SK-N-SH treated with all-trans-retinoic acid at 6 μM for 48 hours (cell line): Measurements from ENCODE around the gene PRMT5.

ENCODE experiments used
- ATAC-seq: fragments of 200-7000 bp; cut with Tn5 transposase; 3 replicates; pipeline ENCODE4 v1.9.1; 2020; ENCODE audit warnings: mild to moderate bottlenecking, moderate library complexity
- ARNTL ChIP-seq: fragments of 450-650 bp; formaldehyde crosslinking; IDR thresholded peaks from 2 replicates; pipeline ENCODE4 v1.5.0; 2020; ENCODE audit warnings: low read depth, mild to moderate bottlenecking, moderate library complexity, borderline replicate concordance
- BACH2 ChIP-seq: fragments of 250-450 bp; sonication (Bioruptor Pico); IDR thresholded peaks from 2 replicates; pipeline ENCODE4 v1.9.0; 2021; ENCODE audit warnings: mild to moderate bottlenecking, borderline replicate concordance
- CSDC2 ChIP-seq: fragments of 250-450 bp; sonication (Bioruptor Pico); IDR thresholded peaks from 2 replicates; pipeline ENCODE4 v1.5.0; 2020; ENCODE audit warnings: mild to moderate bottlenecking, moderate library complexity
- ESRRG ChIP-seq: fragments of 250-450 bp; sonication (Bioruptor Pico); IDR thresholded peaks from 2 replicates; pipeline ENCODE4 v1.6.1; 2021; ENCODE audit warnings: mild to moderate bottlenecking
- GLIS3 ChIP-seq: fragments of 250-450 bp; sonication (Bioruptor Pico); IDR thresholded peaks from 2 replicates; pipeline ENCODE4 v1.5.0; 2020; ENCODE audit warnings: mild to moderate bottlenecking, moderate library complexity
- ISL1 ChIP-seq: fragments of 250-450 bp; sonication (Bioruptor Pico); IDR thresholded peaks from 2 replicates; pipeline ENCODE4 v2.1.2; 2022; ENCODE audit warnings: mild to moderate bottlenecking, moderate library complexity
- OSR1 ChIP-seq: fragments of 250-450 bp; sonication (Bioruptor Pico); IDR thresholded peaks from 2 replicates; pipeline ENCODE4 v1.8.0; 2022; ENCODE audit warnings: moderate library complexity, mild to moderate bottlenecking, inconsistent platforms
- PPARA ChIP-seq: fragments of 250-450 bp; sonication (Bioruptor Pico); IDR thresholded peaks from 2 replicates; pipeline ENCODE4 v1.5.0; 2020; ENCODE audit warnings: mild to moderate bottlenecking, borderline replicate concordance
- RARB ChIP-seq: fragments of 250-450 bp; sonication (Bioruptor Pico); IDR thresholded peaks from 2 replicates; pipeline ENCODE4 v1.8.0; 2021; ENCODE audit warnings: mild to moderate bottlenecking, moderate library complexity
- TOX ChIP-seq: fragments of 250-450 bp; sonication (Bioruptor Pico); IDR thresholded peaks from 2 replicates; pipeline ENCODE4 v1.8.0; 2021; ENCODE audit warnings: mild to moderate bottlenecking, moderate library complexity, borderline replicate concordance
- ZC3H10 ChIP-seq: fragments of 250-450 bp; sonication (Bioruptor Pico); IDR thresholded peaks from 2 replicates; pipeline ENCODE4 v1.5.1; 2021; ENCODE audit warnings: mild to moderate bottlenecking, moderate library complexity
- ZFP3 ChIP-seq: fragments of 250-450 bp; sonication (Bioruptor Pico); IDR thresholded peaks from 2 replicates; pipeline ENCODE4 v1.5.0; 2020; ENCODE audit warnings: mild to moderate bottlenecking, moderate library complexity
- ZFP30 ChIP-seq: fragments of 450-650 bp; formaldehyde crosslinking; IDR thresholded peaks from 2 replicates; pipeline ENCODE4 v1.5.0; 2022; ENCODE audit warnings: mild to moderate bottlenecking, moderate library complexity
- ZNF565 ChIP-seq: fragments of 450-650 bp; formaldehyde crosslinking; conservative IDR thresholded peaks from 2 replicates; pipeline ENCODE4 v1.5.0; 2020; ENCODE audit warnings: low read depth, mild to moderate bottlenecking, moderate library complexity
- ZNF70 ChIP-seq: fragments of 450-650 bp; formaldehyde crosslinking; IDR thresholded peaks from 2 replicates; pipeline ENCODE4 v1.5.0; 2020; ENCODE audit warnings: mild to moderate bottlenecking, moderate library complexity
- ZNF8 ChIP-seq: fragments of 450-650 bp; formaldehyde crosslinking; IDR thresholded peaks from 2 replicates; pipeline ENCODE4 v1.5.0; 2020; ENCODE audit warnings: mild to moderate bottlenecking, moderate library complexity
- TF ChIP-seq, protein P1 (sequence below): fragments of 250-450 bp; sonication (Bioruptor Pico); IDR thresholded peaks from 2 replicates; pipeline ENCODE4 v1.8.0; 2020; ENCODE audit warnings: mild to moderate bottlenecking, moderate library complexity, borderline replicate concordance
- TF ChIP-seq, protein P2 (sequence below): fragments of 250-450 bp; sonication (Bioruptor Pico); IDR thresholded peaks from 2 replicates; pipeline ENCODE4 v1.8.0; 2021; ENCODE audit warnings: low read depth, mild to moderate bottlenecking, moderate library complexity, borderline replicate concordance
- TF ChIP-seq, protein P3 (sequence below): fragments of 250-450 bp; sonication (Bioruptor Pico); IDR thresholded peaks from 2 replicates; pipeline ENCODE4 v1.5.0; 2020; ENCODE audit warnings: mild to moderate bottlenecking, moderate library complexity
- TF ChIP-seq, protein P4 (sequence below): fragments of 250-450 bp; sonication (Bioruptor Pico); IDR thresholded peaks from 2 replicates; pipeline ENCODE4 v1.5.1; 2021; ENCODE audit warnings: mild to moderate bottlenecking, moderate library complexity
- TF ChIP-seq, protein P5 (sequence below): fragments of 250-450 bp; sonication (Bioruptor Pico); IDR thresholded peaks from 2 replicates; pipeline ENCODE4 v1.5.1; 2020; ENCODE audit warnings: low read depth, mild to moderate bottlenecking, moderate library complexity

Gene PRMT5

DNA sequence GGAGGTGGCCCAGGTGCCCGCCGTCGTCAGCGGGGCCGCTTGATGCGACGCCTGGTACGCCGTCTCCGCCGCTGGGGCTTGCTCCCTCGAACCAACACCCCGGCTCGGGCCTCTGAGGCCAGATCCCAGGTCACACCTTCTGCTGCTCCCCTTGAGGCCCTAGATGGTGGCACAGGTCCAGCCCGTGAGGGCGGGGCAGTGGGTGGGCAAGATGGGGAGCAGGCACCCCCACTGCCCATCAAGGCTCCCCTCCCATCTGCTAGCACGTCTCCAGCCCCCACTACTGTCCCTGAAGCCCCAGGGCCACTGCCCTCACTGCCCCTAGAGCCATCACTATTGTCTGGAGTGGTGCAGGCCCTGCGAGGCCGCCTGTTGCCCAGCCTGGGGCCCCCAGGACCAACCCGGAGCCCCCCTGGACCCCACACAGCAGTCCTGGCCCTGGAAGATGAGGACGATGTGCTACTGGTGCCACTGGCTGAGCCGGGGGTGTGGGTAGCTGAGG, 52.1 kb downstream of the PRMT5 start:
- TF ChIP-seq ZC3H10, result no peak
- TF ChIP-seq PPARA (CRISPR knock-in tag), result no peak
- TF ChIP-seq ZFP30 (CRISPR knock-in tag), result no peak
- TF ChIP-seq ZNF565 (CRISPR knock-in tag), result no peak
- TF ChIP-seq GLIS3, result no peak
- TF ChIP-seq, protein P1, sequence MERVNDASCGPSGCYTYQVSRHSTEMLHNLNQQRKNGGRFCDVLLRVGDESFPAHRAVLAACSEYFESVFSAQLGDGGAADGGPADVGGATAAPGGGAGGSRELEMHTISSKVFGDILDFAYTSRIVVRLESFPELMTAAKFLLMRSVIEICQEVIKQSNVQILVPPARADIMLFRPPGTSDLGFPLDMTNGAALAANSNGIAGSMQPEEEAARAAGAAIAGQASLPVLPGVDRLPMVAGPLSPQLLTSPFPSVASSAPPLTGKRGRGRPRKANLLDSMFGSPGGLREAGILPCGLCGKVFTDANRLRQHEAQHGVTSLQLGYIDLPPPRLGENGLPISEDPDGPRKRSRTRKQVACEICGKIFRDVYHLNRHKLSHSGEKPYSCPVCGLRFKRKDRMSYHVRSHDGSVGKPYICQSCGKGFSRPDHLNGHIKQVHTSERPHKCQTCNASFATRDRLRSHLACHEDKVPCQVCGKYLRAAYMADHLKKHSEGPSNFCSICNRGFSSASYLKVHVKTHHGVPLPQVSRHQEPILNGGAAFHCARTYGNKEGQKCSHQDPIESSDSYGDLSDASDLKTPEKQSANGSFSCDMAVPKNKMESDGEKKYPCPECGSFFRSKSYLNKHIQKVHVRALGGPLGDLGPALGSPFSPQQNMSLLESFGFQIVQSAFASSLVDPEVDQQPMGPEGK (CRISPR knock-in tag), result no peak
- TF ChIP-seq, protein P2, sequence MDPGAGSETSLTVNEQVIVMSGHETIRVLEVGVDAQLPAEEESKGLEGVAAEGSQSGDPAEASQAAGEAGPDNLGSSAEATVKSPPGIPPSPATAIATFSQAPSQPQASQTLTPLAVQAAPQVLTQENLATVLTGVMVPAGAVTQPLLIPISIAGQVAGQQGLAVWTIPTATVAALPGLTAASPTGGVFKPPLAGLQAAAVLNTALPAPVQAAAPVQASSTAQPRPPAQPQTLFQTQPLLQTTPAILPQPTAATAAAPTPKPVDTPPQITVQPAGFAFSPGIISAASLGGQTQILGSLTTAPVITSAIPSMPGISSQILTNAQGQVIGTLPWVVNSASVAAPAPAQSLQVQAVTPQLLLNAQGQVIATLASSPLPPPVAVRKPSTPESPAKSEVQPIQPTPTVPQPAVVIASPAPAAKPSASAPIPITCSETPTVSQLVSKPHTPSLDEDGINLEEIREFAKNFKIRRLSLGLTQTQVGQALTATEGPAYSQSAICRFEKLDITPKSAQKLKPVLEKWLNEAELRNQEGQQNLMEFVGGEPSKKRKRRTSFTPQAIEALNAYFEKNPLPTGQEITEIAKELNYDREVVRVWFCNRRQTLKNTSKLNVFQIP (CRISPR knock-in tag), result no peak
- TF ChIP-seq OSR1 (CRISPR knock-in tag), result no peak
- TF ChIP-seq ESRRG (CRISPR knock-in tag), result no peak
- TF ChIP-seq ISL1 (CRISPR knock-in tag), result no peak
- no peak for TF ChIP-seq CSDC2 (CRISPR knock-in tag)
- TF ChIP-seq ZNF70, result no peak
- no peak for TF ChIP-seq RARB (CRISPR knock-in tag)
- TF ChIP-seq, protein P3, sequence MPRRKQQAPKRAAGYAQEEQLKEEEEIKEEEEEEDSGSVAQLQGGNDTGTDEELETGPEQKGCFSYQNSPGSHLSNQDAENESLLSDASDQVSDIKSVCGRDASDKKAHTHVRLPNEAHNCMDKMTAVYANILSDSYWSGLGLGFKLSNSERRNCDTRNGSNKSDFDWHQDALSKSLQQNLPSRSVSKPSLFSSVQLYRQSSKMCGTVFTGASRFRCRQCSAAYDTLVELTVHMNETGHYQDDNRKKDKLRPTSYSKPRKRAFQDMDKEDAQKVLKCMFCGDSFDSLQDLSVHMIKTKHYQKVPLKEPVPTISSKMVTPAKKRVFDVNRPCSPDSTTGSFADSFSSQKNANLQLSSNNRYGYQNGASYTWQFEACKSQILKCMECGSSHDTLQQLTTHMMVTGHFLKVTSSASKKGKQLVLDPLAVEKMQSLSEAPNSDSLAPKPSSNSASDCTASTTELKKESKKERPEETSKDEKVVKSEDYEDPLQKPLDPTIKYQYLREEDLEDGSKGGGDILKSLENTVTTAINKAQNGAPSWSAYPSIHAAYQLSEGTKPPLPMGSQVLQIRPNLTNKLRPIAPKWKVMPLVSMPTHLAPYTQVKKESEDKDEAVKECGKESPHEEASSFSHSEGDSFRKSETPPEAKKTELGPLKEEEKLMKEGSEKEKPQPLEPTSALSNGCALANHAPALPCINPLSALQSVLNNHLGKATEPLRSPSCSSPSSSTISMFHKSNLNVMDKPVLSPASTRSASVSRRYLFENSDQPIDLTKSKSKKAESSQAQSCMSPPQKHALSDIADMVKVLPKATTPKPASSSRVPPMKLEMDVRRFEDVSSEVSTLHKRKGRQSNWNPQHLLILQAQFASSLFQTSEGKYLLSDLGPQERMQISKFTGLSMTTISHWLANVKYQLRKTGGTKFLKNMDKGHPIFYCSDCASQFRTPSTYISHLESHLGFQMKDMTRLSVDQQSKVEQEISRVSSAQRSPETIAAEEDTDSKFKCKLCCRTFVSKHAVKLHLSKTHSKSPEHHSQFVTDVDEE (CRISPR knock-in tag), result no peak
- TF ChIP-seq, protein P4, sequence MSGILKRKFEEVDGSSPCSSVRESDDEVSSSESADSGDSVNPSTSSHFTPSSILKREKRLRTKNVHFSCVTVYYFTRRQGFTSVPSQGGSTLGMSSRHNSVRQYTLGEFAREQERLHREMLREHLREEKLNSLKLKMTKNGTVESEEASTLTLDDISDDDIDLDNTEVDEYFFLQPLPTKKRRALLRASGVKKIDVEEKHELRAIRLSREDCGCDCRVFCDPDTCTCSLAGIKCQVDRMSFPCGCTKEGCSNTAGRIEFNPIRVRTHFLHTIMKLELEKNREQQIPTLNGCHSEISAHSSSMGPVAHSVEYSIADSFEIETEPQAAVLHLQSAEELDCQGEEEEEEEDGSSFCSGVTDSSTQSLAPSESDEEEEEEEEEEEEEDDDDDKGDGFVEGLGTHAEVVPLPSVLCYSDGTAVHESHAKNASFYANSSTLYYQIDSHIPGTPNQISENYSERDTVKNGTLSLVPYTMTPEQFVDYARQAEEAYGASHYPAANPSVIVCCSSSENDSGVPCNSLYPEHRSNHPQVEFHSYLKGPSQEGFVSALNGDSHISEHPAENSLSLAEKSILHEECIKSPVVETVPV, result no peak
- no peak for TF ChIP-seq ZFP3 (CRISPR knock-in tag)
- TF ChIP-seq TOX (CRISPR knock-in tag), result no peak
- TF ChIP-seq BACH2, result no peak
- TF ChIP-seq ARNTL (CRISPR knock-in tag), result no peak
- ATAC-seq, result no peak

DNA sequence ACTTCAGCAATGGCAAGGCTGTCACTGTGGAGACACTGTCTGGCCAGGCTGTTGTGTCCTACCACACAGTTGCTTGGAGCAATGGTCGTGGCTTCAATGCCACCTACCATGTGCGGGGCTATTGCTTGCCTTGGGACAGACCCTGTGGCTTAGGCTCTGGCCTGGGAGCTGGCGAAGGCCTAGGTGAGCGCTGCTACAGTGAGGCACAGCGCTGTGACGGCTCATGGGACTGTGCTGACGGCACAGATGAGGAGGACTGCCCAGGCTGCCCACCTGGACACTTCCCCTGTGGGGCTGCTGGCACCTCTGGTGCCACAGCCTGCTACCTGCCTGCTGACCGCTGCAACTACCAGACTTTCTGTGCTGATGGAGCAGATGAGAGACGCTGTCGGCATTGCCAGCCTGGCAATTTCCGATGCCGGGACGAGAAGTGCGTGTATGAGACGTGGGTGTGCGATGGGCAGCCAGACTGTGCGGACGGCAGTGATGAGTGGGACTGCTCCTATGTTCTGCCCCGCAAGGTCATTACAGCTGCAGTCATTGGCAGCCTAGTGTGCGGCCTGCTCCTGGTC, 53.3 kb downstream of the PRMT5 start:
- TF ChIP-seq, protein P3 (CRISPR knock-in tag), result no peak
- TF ChIP-seq ISL1 (CRISPR knock-in tag), result no peak
- TF ChIP-seq, protein P5, sequence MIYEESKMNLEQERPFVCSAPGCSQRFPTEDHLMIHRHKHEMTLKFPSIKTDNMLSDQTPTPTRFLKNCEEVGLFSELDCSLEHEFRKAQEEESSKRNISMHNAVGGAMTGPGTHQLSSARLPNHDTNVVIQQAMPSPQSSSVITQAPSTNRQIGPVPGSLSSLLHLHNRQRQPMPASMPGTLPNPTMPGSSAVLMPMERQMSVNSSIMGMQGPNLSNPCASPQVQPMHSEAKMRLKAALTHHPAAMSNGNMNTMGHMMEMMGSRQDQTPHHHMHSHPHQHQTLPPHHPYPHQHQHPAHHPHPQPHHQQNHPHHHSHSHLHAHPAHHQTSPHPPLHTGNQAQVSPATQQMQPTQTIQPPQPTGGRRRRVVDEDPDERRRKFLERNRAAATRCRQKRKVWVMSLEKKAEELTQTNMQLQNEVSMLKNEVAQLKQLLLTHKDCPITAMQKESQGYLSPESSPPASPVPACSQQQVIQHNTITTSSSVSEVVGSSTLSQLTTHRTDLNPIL (CRISPR knock-in tag), result no peak
- no peak for TF ChIP-seq ZNF8 (CRISPR knock-in tag)
- no peak for TF ChIP-seq ZC3H10
- TF ChIP-seq OSR1 (CRISPR knock-in tag), result no peak
- TF ChIP-seq ZFP30 (CRISPR knock-in tag), result no peak
- TF ChIP-seq, protein P4, result no peak
- TF ChIP-seq ZNF70, result no peak
- TF ChIP-seq, protein P2 (CRISPR knock-in tag), result no peak
- TF ChIP-seq CSDC2 (CRISPR knock-in tag), result no peak
- no peak for TF ChIP-seq PPARA (CRISPR knock-in tag)
- no peak for TF ChIP-seq ESRRG (CRISPR knock-in tag)
- TF ChIP-seq ZNF565 (CRISPR knock-in tag), result no peak
- TF ChIP-seq ZFP3 (CRISPR knock-in tag), result no peak
- TF ChIP-seq ARNTL (CRISPR knock-in tag), result no peak
- TF ChIP-seq TOX (CRISPR knock-in tag), result no peak
- no peak for ATAC-seq
